Measurements from ENCODE around the gene STIP1. TPM values are rescaled to one million over a fixed set of nuclear protein-coding genes. Genes with fewer than 3 reads are reported as not detected.

STIP1 gene
- total RNA-seq, 4 donors from 2014 or later, result 88.6 to 134 (median 94.0) TPM

- no peaks in the 10 kb centered on the region for H3K27me3 ChIP-seq
- peaks cover 0 to 12% (median 5%) of the 10 kb centered on the region in 3 donors for H3K4me1 ChIP-seq
- no peaks in the 10 kb centered on the region for H3K9me3 ChIP-seq
- peaks cover 0 to 28% of the 10 kb centered on the region in 2 donors for H3K36me3 ChIP-seq
- no peak overlapping the region for H3K27ac ChIP-seq
- no peak for TF ChIP-seq EP300 (IDR thresholded peaks at IDR 0.05)
- no peak for TF ChIP-seq CTCF (IDR thresholded peaks at IDR 0.05)
- no peak for TF ChIP-seq POLR2AphosphoS5 (IDR thresholded peaks at IDR 0.05)
- TF ChIP-seq POLR2A (IDR thresholded peaks at IDR 0.05), result no peak
- ATAC-seq, result no peak
- H3K4me3 ChIP-seq, result no peak overlapping the region
- no CpG with 5 or more reads among the region's 17 CpGs for WGBS, 2 donors (ENCODE audit: low coverage in 1 of 2)
Measured at GRCh38 chr11:64220271-64220670, 34.3 kb downstream of the STIP1 start.

DNA sequence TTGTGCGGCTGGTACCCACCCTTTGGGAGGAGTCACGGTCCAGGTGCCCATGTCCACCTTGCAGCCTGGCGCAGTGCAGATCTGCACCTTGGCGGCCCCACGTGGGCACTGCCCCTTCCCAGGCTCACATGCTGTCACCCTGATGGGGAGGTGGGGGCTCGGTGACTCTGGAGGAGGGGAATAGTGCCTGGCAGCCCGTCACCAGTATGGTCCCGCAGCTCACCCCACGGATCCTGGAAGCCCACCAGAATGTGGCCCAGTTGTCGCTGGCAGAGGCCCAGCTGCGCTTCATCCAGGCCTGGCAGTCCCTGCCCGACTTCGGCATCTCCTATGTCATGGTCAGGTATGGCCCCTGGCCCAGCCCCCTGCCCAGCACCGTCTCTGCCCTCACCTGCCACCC lies 34.8 kb downstream of the STIP1 start:
- no CpG with 5 or more reads among the region's 14 CpGs for WGBS, 2 donors (ENCODE audit: low coverage in 1 of 2)
- no peaks in the 10 kb centered on the region for H3K27me3 ChIP-seq
- H3K4me3 ChIP-seq, result no peak overlapping the region
- TF ChIP-seq CTCF (IDR thresholded peaks at IDR 0.05), result no peak
- no peak for TF ChIP-seq EP300 (IDR thresholded peaks at IDR 0.05)
- TF ChIP-seq POLR2A (IDR thresholded peaks at IDR 0.05), result no peak
- TF ChIP-seq POLR2AphosphoS5 (IDR thresholded peaks at IDR 0.05), result no peak
- H3K9me3 ChIP-seq, result no peaks in the 10 kb centered on the region
- ATAC-seq, result no peak
- H3K36me3 ChIP-seq, result peaks cover 0 to 28% of the 10 kb centered on the region in 2 donors
- peaks cover 0 to 17% (median 6%) of the 10 kb centered on the region in 3 donors for H3K4me1 ChIP-seq
- no peak overlapping the region for H3K27ac ChIP-seq

DNA sequence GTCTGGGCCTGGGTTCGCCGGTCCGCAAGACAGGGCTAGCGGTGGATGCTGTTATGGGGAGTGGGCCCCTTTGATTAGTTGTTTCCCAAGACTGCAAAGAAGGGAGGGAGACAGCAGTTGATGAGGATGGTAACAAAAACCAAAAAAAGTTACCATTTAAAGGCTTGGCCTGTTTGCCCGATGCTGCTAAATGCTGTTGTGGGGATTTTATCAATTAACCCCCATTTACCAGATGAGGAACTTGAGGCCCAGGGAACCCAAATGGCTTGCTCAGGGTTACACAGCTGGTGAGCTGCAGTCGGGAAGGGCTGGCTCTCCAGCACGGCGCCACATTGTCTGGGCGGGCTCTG lies 36.7 kb downstream of the STIP1 start:
- ATAC-seq, result no peak
- Histone ChIP-seq H3K4me1 (peaks cover 0 to 30% (median 16%) of the 10 kb centered on the region in 3 donors), H3K36me3 (peaks cover 0 to 28% of the 10 kb centered on the region in 2 donors), H3K9me3 (no peaks in the 10 kb centered on the region), H3K27ac (no peak overlapping the region), H3K27me3 (no peaks in the 10 kb centered on the region), H3K4me3 (no peak overlapping the region)
- 69 to 82% methylated on average over 4 to 6 of the region's 9 CpGs for WGBS, 2 donors (ENCODE audit: low coverage in 1 of 2)
- no peak for TF ChIP-seq POLR2A (IDR thresholded peaks at IDR 0.05)
- no peak for TF ChIP-seq CTCF (IDR thresholded peaks at IDR 0.05)
- TF ChIP-seq POLR2AphosphoS5 (IDR thresholded peaks at IDR 0.05), result no peak
- TF ChIP-seq EP300 (IDR thresholded peaks at IDR 0.05), result no peak

DNA sequence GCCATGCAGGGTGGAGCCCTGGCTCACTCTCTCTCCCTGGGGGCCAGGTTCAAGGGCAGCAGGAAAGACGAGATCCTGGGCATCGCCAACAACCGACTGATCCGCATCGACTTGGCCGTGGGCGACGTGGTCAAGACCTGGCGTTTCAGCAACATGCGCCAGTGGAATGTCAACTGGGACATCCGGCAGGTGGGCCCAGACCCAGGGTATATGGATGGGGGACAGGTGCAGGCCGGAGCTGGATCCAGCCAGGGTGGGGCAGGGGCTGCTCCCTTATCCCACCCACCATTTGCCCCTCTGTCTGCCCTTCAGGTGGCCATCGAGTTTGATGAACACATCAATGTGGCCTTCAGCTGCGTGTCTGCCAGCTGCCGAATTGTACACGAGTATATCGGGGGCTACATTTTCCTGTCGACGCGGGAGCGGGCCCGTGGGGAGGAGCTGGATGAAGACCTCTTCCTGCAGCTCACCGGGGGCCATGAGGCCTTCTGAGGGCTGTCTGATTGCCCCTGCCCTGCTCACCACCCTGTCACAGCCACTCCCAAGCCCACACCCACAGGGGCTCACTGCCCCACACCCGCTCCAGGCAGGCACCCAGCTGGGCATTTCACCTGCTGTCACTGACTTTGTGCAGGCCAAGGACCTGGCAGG lies 37.2 kb downstream of the STIP1 start:
- Histone ChIP-seq H3K4me1 (peaks cover 0 to 35% (median 20%) of the 10 kb centered on the region in 3 donors), H3K27me3 (no peaks in the 10 kb centered on the region), H3K36me3 (peaks cover 0 to 28% of the 10 kb centered on the region in 2 donors), H3K27ac (no peak overlapping the region), H3K9me3 (no peaks in the 10 kb centered on the region), H3K4me3 (no peak overlapping the region)
- no peak for TF ChIP-seq CTCF (IDR thresholded peaks at IDR 0.05)
- no peak for ATAC-seq
- WGBS, 2 donors (ENCODE audit: low coverage in 1 of 2), result 83% methylated on average over 5 of the region's 24 CpGs; no CpG with 5 or more reads in 1 of the 2 donors

- whole genome bisulfite sequencing, 2 donors (ENCODE audit: low coverage in 1 of 2), result 100% methylated on average over 1 of the region's 17 CpGs; no CpG with 5 or more reads in 1 of the 2 donors
- TF ChIP-seq POLR2A (IDR thresholded peaks at IDR 0.05) (no peak), EP300 (IDR thresholded peaks at IDR 0.05) (no peak), POLR2AphosphoS5 (IDR thresholded peaks at IDR 0.05) (no peak)
- no peak overlapping the region for H3K4me3 ChIP-seq
- H3K4me1 ChIP-seq, result peaks cover 0 to 47% (median 23%) of the 10 kb centered on the region in 3 donors
- H3K27me3 ChIP-seq, result no peaks in the 10 kb centered on the region
- peak overlapping the region in 1 of 4 donors; percentile 94 for H3K27ac ChIP-seq
- peaks cover 0 to 28% of the 10 kb centered on the region in 2 donors for H3K36me3 ChIP-seq
- H3K9me3 ChIP-seq, result no peaks in the 10 kb centered on the region
- ATAC-seq, result no peak
Measured at GRCh38 chr11:64224151-64224890, 38.4 kb downstream of the STIP1 start.

Measured in gastroesophageal sphincter (tissue), 4 donors.